ENCODE data around the gene LRP1B. TPM values are rescaled to one million over a fixed set of nuclear protein-coding genes. Genes with fewer than 3 reads are reported as not detected.

Gene LRP1B
- total RNA-seq, 6 experiments from 2014 or later, result 0.06 to 1.7 (median 0.15) TPM; not detected in 1

DNA sequence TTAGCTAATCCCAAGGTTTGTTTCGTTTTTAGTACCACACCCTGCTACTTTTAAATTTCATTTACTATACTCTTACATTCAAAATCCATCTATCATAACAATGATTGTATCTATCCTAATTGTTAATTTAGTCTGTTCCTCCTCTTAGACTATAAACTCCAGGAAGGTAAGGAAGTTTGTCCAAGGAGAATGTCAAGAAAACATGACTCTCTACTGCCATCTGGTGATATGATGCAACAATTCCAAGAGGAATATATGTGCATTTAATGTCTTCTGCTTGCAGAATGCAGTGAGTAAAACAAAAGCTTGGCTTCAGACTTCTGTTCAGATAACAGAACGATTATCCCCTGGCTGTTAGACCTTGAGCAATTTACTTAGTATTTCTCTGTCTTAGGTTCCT lies 1267.1 kb downstream of the LRP1B start:
- ATAC-seq (peak; percentile 71 to 87 (median 82)), DNase-seq (no peak)
- no peak overlapping the region for H3K4me3 ChIP-seq
- H3K9me3 ChIP-seq, result no peaks in the 10 kb centered on the region
- TF ChIP-seq, protein P1, sequence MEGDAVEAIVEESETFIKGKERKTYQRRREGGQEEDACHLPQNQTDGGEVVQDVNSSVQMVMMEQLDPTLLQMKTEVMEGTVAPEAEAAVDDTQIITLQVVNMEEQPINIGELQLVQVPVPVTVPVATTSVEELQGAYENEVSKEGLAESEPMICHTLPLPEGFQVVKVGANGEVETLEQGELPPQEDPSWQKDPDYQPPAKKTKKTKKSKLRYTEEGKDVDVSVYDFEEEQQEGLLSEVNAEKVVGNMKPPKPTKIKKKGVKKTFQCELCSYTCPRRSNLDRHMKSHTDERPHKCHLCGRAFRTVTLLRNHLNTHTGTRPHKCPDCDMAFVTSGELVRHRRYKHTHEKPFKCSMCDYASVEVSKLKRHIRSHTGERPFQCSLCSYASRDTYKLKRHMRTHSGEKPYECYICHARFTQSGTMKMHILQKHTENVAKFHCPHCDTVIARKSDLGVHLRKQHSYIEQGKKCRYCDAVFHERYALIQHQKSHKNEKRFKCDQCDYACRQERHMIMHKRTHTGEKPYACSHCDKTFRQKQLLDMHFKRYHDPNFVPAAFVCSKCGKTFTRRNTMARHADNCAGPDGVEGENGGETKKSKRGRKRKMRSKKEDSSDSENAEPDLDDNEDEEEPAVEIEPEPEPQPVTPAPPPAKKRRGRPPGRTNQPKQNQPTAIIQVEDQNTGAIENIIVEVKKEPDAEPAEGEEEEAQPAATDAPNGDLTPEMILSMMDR (IDR thresholded peaks at IDR 0.05), result peak; percentile 47 to 67 (median 60)
- TF ChIP-seq POLR2A (IDR thresholded peaks at IDR 0.05), result no peak
- H3K27ac ChIP-seq, result no peak overlapping the region
- intact Hi-C loops (cut with DNase I), result no loop called here
- no peaks in the 10 kb centered on the region for H3K36me3 ChIP-seq
- WGBS (ENCODE audit: insufficient coverage, low coverage, low lambda C conversion rate, missing lambda C conversion rate), result 45% methylated on average over 2 of the region's 2 CpGs
- H3K4me1 ChIP-seq, result peaks cover 0 to 12% (median 0%) of the 10 kb centered on the region in 4 donors
- H3K27me3 ChIP-seq, result no peaks in the 10 kb centered on the region

DNA sequence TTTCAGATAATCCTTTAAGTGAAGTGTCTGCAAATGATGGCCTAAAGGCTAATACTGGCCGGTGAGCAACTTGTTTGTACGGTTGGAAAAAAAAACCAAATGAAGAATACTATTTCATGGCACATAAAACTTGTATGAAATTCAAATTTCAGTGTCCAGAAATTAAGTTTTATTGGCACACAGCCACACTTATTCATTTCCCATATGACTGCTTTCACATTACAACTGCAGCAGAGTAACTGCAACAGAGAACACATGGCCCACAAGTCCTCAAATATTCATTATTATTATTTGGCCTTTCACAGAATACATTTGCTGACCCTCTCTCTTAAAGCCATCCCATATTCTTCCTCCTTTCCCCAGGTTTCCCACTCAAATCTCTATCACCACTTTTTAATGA lies 1268.6 kb downstream of the LRP1B start:
- Histone ChIP-seq H3K4me3 (no peak overlapping the region), H3K27ac (no peak overlapping the region), H3K36me3 (no peaks in the 10 kb centered on the region), H3K9me3 (no peaks in the 10 kb centered on the region), H3K27me3 (no peaks in the 10 kb centered on the region), H3K4me1 (peaks cover 0 to 12% (median 0%) of the 10 kb centered on the region in 4 donors)
- TF ChIP-seq, protein P1 (IDR thresholded peaks at IDR 0.05), result no peak
- TF ChIP-seq POLR2A (IDR thresholded peaks at IDR 0.05), result no peak
- ATAC-seq, result no peak
- intact Hi-C loops (cut with DNase I), result no loop called here
- DNase-seq, result no peak
- 67% methylated on average over 2 of the region's 2 CpGs for WGBS (ENCODE audit: insufficient coverage, low coverage, low lambda C conversion rate, missing lambda C conversion rate)

DNA sequence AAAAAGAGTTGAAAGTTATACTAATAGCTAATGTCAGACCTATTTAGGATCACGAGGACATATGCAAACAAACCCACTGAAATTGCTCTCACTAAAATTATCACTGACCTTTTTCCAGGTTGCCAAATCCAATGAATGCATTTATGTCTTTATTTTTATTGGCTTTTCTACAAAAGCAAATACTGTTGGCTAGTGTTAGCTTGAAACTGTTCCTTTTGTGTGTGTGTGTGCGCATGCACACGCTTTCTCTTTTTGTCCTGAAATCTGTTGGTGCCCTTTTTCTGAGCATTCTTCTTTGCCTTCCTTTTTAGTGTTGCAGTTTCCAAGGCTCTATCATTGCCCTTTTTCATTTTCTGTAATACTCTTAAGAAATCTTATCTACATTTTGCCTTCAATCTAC lies 1269.2 kb downstream of the LRP1B start:
- peak in 3 of 4 donors; percentile 28 to 68 (median 59) for ATAC-seq
- WGBS (ENCODE audit: insufficient coverage, low coverage, low lambda C conversion rate, missing lambda C conversion rate), result 34% methylated on average over 3 of the region's 3 CpGs
- peaks cover 0 to 12% (median 0%) of the 10 kb centered on the region in 4 donors for H3K4me1 ChIP-seq
- TF ChIP-seq, protein P1 (IDR thresholded peaks at IDR 0.05), result no peak
- no peak for TF ChIP-seq POLR2A (IDR thresholded peaks at IDR 0.05)
- H3K27me3 ChIP-seq, result no peaks in the 10 kb centered on the region
- H3K36me3 ChIP-seq, result no peaks in the 10 kb centered on the region
- DNase-seq, result no peak
- intact Hi-C loops (cut with DNase I), result no loop called here
- no peak overlapping the region for H3K27ac ChIP-seq
- no peak overlapping the region for H3K4me3 ChIP-seq
- H3K9me3 ChIP-seq, result no peaks in the 10 kb centered on the region

DNA sequence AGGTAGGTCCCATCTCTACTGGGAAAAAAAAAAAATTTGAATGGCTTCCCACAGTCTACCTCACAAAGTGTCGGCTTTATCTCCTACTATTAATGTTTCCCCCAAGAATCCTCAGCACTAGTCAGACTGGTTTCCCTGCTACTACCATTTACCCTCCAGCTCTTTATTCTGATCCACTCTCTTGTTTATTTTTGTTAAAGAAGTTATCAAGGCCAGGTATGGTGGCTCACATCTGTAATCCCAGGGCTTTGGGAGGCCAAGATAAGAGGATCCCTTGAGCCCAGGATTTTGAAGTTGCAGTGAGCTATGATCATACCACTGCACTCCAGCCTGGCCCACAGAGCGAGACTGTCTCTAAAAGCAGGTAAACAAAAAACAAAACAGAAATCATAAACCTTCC lies 1275.3 kb downstream of the LRP1B start:
- WGBS (ENCODE audit: insufficient coverage, low coverage, low lambda C conversion rate, missing lambda C conversion rate), result 65% methylated on average over 2 of the region's 2 CpGs
- intact Hi-C loops (cut with DNase I), result no loop called here
- ATAC-seq, result no peak

More for the DNA sequence above, 1275.3 kb downstream of the LRP1B start:
- no peak overlapping the region for H3K27ac ChIP-seq
- no peaks in the 10 kb centered on the region for H3K4me1 ChIP-seq
- H3K27me3 ChIP-seq, result no peaks in the 10 kb centered on the region
- H3K9me3 ChIP-seq, result no peaks in the 10 kb centered on the region
- no peak overlapping the region for H3K4me3 ChIP-seq
- DNase-seq, result no peak
- no peaks in the 10 kb centered on the region for H3K36me3 ChIP-seq
- no peak for TF ChIP-seq POLR2A (IDR thresholded peaks at IDR 0.05)
- TF ChIP-seq, protein P1 (IDR thresholded peaks at IDR 0.05), result no peak

All from right lobe of liver (tissue), 6 donors.